Measurements from ENCODE around the gene PYY.

Gene PYY

DNA sequence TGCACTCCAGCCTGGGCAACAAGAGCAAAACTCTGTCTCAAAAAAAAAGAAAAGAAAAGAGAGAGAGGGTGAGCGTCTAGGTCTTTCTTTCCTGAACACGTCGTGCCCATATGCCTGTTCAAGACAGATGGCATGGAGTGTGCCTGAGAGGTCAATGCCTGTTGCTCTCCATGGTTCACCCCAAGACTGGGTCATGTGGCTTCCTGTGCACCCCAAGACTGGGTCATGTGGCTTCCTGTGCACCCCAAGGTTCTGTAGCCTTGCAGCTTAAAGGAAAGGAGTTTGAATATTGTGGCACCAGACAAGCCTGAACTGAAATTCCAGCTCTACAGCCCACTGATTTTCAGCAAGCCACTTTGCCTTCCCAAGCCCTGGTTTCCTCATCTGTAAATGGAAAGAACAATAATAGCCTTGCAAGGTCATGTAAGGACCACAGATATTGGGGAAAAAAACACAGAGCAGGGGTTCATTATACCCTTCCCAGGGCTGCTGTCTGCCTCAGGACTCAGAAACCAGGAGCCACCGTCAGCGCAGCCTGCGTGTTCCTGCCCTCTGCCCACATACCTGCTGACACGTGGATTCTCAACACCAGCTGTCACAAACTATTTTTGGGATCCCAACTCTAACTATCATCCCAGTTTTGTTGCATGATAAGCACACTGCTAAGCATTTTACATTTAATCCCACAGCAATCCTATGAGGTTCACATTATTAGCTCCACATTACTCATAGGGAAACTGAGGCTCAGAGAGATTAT, 32.7 kb upstream of the PYY start:
- DNase-seq (ENCODE audit: extremely low read depth, low read depth) = no peak
- H3K4me3 ChIP-seq (replicated peaks; ENCODE audit: low read depth, low read length) = no peak overlapping the region
- TF ChIP-seq, protein P1, sequence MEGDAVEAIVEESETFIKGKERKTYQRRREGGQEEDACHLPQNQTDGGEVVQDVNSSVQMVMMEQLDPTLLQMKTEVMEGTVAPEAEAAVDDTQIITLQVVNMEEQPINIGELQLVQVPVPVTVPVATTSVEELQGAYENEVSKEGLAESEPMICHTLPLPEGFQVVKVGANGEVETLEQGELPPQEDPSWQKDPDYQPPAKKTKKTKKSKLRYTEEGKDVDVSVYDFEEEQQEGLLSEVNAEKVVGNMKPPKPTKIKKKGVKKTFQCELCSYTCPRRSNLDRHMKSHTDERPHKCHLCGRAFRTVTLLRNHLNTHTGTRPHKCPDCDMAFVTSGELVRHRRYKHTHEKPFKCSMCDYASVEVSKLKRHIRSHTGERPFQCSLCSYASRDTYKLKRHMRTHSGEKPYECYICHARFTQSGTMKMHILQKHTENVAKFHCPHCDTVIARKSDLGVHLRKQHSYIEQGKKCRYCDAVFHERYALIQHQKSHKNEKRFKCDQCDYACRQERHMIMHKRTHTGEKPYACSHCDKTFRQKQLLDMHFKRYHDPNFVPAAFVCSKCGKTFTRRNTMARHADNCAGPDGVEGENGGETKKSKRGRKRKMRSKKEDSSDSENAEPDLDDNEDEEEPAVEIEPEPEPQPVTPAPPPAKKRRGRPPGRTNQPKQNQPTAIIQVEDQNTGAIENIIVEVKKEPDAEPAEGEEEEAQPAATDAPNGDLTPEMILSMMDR (IDR thresholded peaks at IDR 0.05; ENCODE audit: low read depth, low read length, missing control alignments) = no peak

DNA sequence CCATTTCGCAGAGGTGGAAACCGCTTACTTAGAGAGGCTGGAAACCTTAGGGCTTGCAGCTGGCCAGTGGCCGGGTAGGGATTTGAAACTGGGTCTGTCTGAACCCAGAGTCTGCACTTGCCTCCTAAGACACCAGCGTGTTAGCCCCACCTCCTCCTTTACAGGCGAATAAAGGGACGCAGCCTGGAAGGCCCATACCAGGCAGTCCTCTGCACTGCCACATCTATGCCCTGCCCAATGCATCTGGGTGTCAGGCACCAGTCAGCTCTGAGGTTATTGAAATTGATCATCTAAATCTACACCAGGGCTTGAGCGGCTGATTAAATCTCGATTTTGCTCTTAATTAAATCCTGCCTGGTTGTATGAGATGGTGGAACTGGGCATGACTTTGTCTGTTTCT, 30.8 kb upstream of the PYY start:
- peak overlapping the region; percentile 38; the same call in 1 of the 2 replicates for H3K4me3 ChIP-seq (replicated peaks; ENCODE audit: low read depth, low read length)
- TF ChIP-seq, protein P1 (IDR thresholded peaks at IDR 0.05; ENCODE audit: low read depth, low read length, missing control alignments) = no peak
- DNase-seq (ENCODE audit: extremely low read depth, low read depth) = no peak

DNA sequence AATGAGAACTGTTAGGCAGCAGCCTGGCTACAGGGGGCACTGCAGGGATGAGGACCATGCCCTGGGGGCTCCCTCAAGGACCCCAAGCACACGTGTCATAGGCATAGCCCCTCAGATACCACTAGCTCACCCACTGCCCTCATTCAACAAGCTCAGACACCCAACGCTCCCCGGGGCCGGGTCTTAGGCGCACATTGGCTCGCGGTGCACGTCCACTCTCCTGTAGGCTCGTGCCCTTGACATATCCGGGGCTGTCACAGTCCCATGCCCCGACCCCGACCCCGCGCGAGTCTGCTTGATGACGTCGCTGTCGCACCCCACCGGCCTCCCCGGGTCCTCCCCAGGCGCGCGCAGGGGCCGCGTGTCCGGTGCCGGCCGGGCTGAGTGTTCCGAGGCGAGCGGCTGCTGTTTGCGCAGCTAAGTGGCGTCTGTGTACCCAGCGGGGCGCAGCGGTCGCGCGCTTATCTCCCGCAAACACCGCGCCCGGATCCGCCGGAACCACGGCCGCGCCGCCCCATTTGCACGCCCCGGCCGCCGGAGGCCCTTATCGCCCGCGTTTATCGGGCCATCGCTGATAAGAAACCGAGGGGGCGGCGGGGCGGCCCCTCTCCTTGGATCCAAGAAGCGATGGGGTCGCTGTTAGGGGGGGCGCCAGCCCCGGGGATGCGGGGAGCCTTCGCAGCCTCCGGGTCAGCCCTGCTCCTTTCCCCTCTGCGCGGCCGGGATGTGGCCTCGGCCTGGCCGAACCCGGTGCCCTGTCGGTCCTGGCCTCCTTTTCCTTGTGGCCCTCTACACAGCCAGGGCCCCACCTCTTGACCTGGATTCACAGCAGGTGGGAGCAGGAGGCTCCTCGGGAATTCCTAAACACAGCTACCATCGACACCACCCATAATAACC, 30.0 kb upstream of the PYY start:
- H3K4me3 ChIP-seq (replicated peaks; ENCODE audit: low read depth, low read length) = peak overlapping the region; percentile 38
- TF ChIP-seq, protein P1 (IDR thresholded peaks at IDR 0.05; ENCODE audit: low read depth, low read length, missing control alignments) = peak; percentile 40

DNA sequence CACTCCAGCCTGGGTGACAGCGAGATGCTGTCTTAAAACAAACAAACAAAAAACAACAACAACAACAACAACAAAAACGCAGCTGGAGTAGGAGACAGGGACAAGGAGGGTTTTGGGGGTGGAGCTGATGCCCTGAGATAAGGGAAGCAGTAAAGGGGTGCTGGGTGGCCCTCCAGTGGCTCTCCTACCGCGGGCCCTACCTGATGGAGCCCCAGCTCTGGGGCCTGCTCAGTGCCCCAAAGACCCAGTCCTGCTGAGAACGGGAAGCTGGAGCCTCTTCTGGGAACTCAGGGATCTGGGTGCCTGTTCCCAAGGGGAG, 29.4 kb upstream of the PYY start:
- TF ChIP-seq, protein P1 (IDR thresholded peaks at IDR 0.05; ENCODE audit: low read depth, low read length, missing control alignments) = no peak
- no peak overlapping the region for H3K4me3 ChIP-seq (replicated peaks; ENCODE audit: low read depth, low read length)
- DNase-seq (ENCODE audit: extremely low read depth, low read depth) = no peak

More for the DNA sequence above, 30.0 kb upstream of the PYY start:
- DNase-seq (ENCODE audit: extremely low read depth, low read depth) = no peak

DNA sequence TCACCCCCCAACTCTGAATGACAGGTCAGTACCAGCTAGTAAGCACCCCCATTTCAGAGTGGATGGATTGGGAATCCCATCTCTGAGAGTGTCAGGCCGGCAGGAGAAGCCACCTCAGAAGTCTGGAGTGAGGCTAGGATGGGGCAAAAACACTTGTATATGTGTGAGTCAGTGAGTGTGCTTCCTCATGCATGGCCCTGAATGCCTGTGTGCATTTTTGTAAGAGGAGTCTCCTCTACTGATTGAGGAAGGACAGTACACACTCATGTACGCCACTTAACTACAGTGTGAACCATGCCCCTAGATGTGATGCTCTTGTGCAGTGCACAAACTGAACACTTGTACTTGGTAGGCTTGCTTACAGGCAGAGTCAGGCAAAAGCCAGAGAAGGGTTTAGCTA, 28.4 kb upstream of the PYY start:
- TF ChIP-seq, protein P1 (IDR thresholded peaks at IDR 0.05; ENCODE audit: low read depth, low read length, missing control alignments) = no peak
- no peak overlapping the region for H3K4me3 ChIP-seq (replicated peaks; ENCODE audit: low read depth, low read length)
- no peak for DNase-seq (ENCODE audit: extremely low read depth, low read depth)

DNA sequence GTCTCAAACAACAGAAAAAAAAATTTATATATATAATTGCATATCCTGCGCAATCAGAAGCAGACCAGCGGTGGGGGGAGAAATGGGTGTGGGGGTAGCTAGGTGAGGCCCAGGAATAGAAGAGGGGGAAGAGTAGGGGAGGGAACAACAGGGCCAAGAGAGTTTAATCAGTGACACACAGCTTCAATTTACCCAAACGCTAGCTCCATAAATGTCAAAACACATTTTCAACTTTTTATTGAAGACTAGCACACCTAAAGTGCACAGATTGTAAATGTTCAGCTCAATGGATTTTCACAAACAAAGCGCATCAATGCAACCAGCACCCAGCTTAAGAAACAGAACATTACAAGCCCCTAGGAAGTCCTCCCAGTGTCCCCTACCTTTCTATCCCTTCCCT, 25.9 kb upstream of the PYY start:
- TF ChIP-seq, protein P1 (IDR thresholded peaks at IDR 0.05; ENCODE audit: low read depth, low read length, missing control alignments) = no peak
- H3K4me3 ChIP-seq (replicated peaks; ENCODE audit: low read depth, low read length) = no peak overlapping the region
- DNase-seq (ENCODE audit: extremely low read depth, low read depth) = no peak
